ENCODE measurements around the gene KRTAP12-4.
"Not testable (repeated sequence)": the region's sequence is repeated elsewhere in the genome, so short reads cannot be mapped to it uniquely, and the experiment has no call there.

KRTAP12-4 gene, protein sequence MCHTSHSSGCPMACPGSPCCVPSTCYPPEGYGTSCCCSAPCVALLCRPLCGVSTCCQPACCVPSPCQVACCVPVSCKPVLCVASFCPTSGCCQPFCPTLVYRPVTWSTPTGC

GRCh38 chr21:44654576-44655175 is at the start of gene KRTAP12-4:
Gene KRTAP12-4 (minus strand): TSS chr21:44654659. CDS start chr21:44654614, 45 bp downstream.
- DNase-seq: no peak

DNA sequence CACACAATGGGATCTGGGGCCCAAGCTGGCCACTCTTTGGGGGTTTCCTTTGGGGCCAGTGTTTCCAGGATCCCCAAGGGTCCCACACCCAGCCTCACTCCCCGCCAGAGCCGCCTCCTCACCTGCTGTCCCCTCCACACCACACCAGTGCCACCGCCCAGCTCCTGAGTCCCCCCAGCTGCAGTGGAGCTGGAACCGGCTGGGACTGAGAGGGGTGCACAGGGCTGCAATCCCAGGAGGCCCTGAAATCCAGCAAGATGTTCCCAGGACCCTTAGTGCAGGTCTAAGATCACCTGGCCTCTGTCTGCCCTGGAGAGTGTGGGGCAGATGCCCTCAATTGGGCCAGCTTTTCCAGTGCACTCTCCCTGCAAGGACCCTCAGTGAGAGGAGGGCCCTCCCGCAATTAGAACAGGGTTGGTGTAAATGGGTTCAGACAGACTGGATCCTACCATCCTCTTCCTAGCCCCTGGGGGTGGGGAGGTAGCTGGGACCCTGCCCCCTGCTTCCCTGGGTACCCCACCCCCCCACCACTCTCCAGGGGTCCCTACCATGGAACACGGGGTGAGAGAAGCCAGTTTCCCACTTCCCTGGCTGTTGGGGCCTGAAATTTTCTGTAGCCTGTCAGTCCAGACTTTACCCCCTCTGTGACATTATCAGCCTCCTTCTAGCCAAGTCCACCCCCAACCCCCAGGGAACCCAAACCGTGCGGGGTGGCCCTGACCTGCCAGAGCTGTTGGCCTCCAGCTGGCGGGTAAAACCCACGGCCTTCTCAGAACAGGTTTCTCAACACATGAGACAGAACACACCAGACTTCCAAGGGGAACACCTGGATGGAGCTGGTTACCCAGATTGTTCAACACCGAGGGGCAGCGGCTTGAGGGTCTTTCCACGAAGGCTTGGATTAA is 49.5 kb upstream of the KRTAP12-4 start:
- DNase-seq: no peak

DNA sequence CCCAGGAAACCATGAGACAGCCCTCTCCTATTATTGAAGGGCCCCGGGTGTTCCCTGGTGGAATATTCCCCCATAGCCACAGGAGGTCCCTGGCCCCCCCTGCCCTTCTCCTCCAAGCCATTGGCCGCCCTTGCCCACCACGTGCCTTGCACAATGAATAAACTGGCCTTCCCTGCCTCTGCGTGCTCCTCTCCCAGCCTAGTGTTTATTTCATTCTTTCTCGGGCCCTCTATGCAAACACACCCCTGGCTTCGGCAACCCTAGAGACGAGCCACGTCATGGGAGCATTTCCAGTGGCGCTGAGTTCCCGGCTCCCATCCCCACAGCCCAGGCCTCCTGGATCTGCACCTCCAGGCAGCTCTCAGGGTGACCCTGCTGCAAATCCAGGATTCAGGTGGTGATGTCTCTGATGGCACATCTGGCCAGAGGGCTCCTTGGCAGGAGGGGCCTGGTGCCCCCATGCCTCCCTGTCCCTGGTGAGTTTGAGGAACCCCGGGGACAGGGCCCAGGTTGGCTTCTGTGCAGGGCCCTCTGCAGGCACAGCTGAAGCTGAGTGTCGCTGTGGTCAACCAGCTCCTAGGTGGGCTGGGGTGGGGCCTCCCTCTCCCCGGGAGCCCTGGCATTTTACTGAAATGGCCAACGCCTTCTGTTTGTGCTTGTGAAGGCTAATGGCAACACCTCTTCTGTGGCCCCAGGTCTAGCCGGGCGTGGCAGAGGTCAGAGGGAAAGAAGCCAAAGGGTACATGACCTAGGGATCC is 48.7 kb upstream of the KRTAP12-4 start:
- no peak for DNase-seq

- DNase-seq: no peak
Observed at GRCh38 chr21:44702111-44702972, 47.9 kb upstream of the KRTAP12-4 start.

DNA sequence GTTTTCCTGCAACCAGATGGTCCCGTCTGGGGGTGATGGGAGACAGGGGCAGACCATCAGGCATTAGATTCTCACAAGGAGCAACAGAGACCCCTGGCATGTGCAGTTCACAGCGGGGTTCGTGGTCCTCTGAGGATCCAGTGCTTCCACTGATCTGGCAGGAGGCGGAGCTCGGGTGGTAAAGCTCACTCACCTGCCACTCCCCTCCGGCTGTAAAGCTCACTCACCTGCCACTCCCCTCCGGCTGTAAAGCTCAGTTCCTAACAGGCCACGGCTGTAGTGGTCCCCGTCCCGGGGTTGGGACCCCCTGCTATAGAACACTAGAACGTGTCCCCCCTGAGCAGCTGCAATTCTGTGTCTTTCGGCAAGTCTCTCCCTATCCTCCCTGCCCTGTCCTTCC is 47.1 kb upstream of the KRTAP12-4 start:
- DNase-seq: no peak

DNA sequence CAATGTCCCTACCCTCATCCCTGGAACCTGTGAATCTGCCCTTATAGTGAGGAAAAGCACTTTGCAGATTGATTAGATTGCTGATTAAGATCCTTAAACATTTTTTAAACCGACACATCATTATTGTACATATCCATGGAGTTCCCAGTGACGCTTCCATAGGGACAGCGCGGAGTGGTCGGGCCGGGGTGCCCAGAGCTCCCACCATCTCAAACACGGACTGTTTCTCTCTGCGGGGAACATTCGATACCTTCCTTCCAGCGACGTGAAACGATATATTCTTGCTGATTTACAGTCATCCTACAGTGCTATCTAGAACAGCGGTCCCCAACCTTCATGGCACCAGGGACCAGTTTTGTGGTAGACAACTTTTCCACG is 46.6 kb upstream of the KRTAP12-4 start:
- no peak for DNase-seq

- no peak for DNase-seq
Observed at GRCh38 chr21:44700101-44701022, 45.9 kb upstream of the KRTAP12-4 start.

- no peak for DNase-seq
Observed at GRCh38 chr21:44699502-44700001, 45.1 kb upstream of the KRTAP12-4 start.

DNA sequence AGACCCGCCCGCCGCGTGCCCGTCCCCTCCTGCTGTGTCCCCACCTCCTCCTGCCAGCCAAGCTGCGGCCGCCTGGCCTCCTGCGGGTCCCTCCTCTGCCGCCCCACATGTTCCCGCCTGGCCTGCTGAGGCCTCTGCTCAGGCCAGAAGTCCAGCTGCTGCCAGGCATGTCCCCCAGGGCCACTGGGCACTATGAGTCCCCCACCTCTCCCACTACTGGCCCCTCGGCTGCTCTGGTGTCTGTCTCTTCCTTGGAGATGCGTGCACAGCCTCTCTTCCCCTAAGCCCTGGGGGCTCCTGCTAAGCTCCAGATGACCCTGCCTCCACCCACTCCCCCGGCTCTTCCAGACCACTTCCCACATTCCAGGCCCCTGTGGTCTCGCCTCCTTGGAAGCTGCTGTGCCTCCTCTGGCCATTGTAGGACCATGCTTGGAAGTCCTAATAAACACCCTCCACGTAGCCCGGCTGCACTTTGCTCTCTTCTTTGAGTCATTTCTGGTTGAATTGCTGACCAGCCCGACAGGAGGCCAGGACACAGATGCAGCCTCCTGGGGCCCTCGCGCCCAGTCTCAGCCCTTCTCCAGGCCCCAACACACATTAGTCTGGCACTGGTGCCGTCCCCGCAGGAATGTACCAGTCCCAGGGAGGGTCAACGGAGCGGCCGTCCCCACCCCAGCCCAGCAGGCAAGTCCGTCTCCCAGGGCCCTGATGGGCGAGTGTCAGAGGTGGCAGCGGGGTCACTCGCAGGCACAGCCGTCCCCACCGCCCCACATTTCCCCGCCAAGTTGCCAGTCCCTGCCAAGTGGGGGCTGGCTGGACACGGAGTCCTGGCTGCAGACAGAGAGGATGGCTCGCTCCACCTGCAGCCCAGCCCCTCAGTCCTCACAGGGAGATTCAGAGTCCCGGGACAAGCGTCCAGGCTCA is 43.6 kb upstream of the KRTAP12-4 start:
- no peak for DNase-seq

DNA sequence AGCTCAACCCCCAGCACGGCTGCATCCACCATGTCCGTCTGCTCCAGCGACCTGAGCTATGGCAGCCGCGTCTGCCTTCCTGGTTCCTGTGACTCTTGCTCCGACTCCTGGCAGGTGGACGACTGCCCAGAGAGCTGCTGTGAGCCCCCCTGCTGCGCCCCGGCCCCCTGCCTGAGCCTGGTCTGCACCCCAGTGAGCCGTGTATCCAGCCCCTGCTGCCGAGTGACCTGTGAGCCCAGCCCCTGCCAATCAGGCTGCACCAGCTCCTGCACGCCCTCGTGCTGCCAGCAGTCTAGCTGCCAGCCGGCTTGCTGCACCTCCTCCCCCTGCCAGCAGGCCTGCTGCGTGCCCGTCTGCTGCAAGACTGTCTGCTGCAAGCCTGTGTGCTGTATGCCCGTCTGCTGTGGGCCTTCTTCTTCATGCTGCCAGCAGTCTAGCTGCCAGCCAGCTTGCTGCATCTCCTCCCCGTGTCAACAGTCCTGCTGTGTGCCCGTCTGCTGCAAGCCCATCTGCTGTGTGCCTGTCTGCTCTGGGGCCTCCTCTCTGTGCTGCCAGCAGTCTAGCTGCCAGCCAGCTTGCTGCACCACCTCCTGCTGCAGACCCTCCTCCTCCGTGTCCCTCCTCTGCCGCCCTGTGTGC is 42.8 kb upstream of the KRTAP12-4 start, which contains the start of gene KRTAP10-12:
Gene KRTAP10-12 (plus strand): TSS at position 1 of the 639 bp plus-strand sequence. CDS start 30 bp downstream, at position 31.
- DNase-seq: not testable (repeated sequence)

- no peak for DNase-seq
Observed at GRCh38 chr21:44696572-44696971, 42.1 kb upstream of the KRTAP12-4 start.

DNA sequence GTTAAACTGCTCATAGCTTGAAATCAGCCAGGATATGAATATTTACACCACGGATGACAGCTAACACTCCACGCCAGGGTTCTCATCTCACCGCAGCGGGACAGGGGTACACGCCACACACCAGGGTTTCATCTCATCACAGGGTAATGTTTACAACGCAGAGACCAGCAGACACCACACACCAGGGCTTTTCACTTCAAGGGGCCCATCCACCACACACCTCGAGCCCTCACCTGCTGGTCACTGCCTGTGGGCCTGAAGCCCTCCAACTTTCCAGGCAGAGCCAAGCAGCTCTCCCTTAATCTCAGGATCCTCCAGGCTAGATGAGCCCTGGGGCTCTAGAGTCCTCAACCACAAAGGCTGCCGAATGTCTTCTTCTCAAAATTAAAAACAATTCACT is 41.2 kb upstream of the KRTAP12-4 start:
- DNase-seq: no peak

DNA sequence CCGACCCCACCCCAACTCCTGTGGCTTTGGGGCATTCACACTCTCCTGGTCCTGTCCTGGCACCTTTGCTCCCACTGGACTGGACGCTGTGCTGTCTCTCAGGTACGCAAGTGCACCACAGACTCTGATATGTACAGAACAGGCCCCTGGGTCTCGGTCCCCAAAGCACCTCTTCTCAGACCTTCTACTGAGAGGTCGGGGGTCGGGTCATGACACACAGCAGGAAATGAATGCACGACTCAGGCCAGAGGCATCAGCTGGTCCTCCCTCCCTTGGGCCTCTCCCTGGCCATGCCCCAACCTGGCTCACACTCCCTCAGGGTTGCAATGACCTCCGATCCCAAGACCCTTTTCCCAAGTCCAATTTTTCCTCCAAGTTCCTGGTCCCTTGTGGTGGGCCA is 40.7 kb upstream of the KRTAP12-4 start:
- DNase-seq: no peak

GRCh38 chr21:44694776-44695175 is 40.3 kb upstream of the KRTAP12-4 start:
- no peak for DNase-seq

DNA sequence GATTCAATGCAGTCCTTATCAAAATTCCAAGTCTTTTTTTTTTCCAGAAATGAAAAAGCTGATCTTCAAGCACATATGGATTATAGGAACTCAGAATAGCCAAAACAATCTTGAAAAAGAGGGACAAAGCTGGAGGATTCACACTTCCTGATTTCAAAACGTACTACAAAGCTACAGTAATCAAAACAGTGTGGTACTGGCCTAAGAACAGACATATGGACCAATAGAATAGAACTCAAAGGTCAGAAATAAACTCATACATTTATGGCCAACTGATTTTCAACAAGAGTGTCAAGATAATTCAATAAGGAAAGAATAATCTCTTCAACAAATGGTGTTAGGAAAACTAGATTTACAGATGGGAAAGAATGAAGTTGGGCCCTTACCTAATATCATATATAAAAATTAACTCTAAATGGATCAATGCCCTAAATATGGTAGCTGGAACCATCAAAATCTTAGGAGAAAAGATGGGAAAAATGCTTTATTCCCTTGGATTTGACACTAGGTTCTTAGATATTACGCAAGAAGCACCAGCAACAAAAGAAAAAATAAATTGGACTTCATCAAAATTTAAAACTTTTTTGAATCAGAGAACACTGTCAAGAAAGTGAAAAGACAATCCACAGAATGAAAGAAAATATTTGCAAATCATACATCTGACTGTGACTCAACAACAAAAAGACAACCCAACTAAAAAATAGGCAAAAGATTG is 38.5 kb upstream of the KRTAP12-4 start:
- no peak for DNase-seq

- no peak for DNase-seq
Observed at GRCh38 chr21:44691686-44692085, 37.2 kb upstream of the KRTAP12-4 start.

DNA sequence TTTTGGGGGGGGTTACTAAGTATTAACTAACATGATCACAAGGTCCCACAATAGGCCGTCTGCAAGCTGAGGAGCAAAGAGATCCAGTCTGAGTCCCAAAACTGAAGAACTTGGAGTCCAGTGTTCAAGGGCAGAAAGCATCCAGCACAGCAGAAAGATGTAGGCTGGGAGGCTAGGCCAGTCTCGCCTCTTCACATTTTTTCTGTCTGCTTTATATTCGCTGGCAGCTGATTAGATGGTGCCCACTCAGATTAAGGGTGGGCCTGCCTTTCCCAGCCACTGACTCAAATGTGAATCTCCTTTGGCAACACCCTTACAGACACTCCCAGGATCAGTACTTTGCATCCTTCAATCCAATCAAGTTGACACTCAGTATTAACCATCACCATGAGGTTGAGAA is 35.3 kb upstream of the KRTAP12-4 start:
- not testable (repeated sequence) for DNase-seq

DNA sequence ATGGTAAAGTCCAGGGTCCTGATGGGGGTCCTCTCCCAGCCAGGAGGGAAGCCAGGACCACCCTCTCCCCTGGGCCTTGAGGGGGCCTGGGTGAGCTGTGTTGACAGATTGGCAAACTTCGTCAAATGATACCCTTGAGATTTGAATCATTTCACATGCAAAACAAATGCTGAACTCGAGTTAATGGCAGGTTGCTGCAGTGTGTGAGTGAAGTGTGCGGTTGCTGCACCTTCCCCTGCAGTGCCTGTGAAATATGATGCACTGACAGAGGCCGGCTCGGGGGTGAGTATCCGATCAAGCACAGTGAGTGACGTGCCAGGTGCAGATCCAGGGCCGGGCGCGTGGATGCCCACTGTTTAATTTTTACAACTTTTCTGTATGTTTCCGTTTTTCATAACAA is 33.2 kb upstream of the KRTAP12-4 start:
- no peak for DNase-seq

Measured in right forelimb (tissue), 1 donor.